ENCODE data around the gene ZNF750. TPM values are rescaled to one million over a fixed set of nuclear protein-coding genes. Genes with fewer than 3 reads are reported as not detected.

ZNF750 gene
- total and polyA plus RNA-seq, 2 experiments from 2014 or later, result 0.13 to 0.17 TPM

- H3K27ac Mint-ChIP-seq, result no peak overlapping the region; the same call in 1 of the 2 replicates
Observed at GRCh38 chr17:82828875-82829487, 10.8 kb downstream of the ZNF750 start.

More at GRCh38 chr17:82828875-82829487, 10.8 kb downstream of the ZNF750 start:
- no peaks in the 10 kb centered on the region for H3K27me3 ChIP-seq (ENCODE audit: insufficient read depth)
- H3K4me2 ChIP-seq, result no peak overlapping the region
- ATAC-seq, result no peak
- no peak for DNase-seq (ENCODE audit: low spot score)
- no peaks in the 10 kb centered on the region for H3K9me2 ChIP-seq (ENCODE audit: insufficient read depth)
- peaks cover 8% of the 10 kb centered on the region; the same call in 2 of the 3 replicates for H3K4me1 Mint-ChIP-seq
- no peak overlapping the region for H2AFZ ChIP-seq
- H3K36me3 Mint-ChIP-seq (ENCODE audit: low read depth), result peaks cover 41% of the 10 kb centered on the region
- H4K20me1 ChIP-seq (replicated peaks; ENCODE audit: insufficient read depth), result 0 out of 2 replicates have a peak, but pooled peaks cover 7% of the 10 kb centered on the region
- H3K4me3 ChIP-seq, result no peak overlapping the region
- peaks cover 5% of the 10 kb centered on the region for H3K27me3 Mint-ChIP-seq (ENCODE audit: insufficient read depth, low read depth, poor library complexity)
- H3K9me3 Mint-ChIP-seq, result no peaks in the 10 kb centered on the region; the same call in 1 of the 3 replicates
- H3K27ac ChIP-seq (ENCODE audit: low read depth), result no peak overlapping the region
- 0 out of 2 replicates have a peak, but pooled peaks cover 3% of the 10 kb centered on the region for H3K36me3 ChIP-seq (ENCODE audit: insufficient read depth)
- H3F3A ChIP-seq (replicated peaks; ENCODE audit: low read depth), result 0 out of 2 replicates have a peak, but pooled peaks cover 6% of the 10 kb centered on the region
- H3K79me2 ChIP-seq (replicated peaks; ENCODE audit: insufficient read depth), result peaks cover 35% of the 10 kb centered on the region; the same call in 1 of the 2 replicates
- no peak for TF ChIP-seq ZNF462 (CRISPR knock-in tag; IDR thresholded peaks at IDR 0.05)
- TF ChIP-seq NANOG (IDR thresholded peaks at IDR 0.05; ENCODE audit: borderline replicate concordance), result no peak
- TF ChIP-seq REST (IDR thresholded peaks at IDR 0.05; ENCODE audit: unreplicated experiment), result no peak
- no peak for TF ChIP-seq CTCF (conservative IDR thresholded peaks at IDR 0.05; ENCODE audit: low read depth in 2 of 2)
- no peak for TF ChIP-seq EZH2 (IDR thresholded peaks at IDR 0.05; ENCODE audit: low read depth, unreplicated experiment)
- no peak for TF ChIP-seq STAT1 (IDR thresholded peaks at IDR 0.05; ENCODE audit: unreplicated experiment)
- no peak for TF ChIP-seq JUNB (IDR thresholded peaks at IDR 0.05; ENCODE audit: unreplicated experiment)
- TF ChIP-seq CREB1 (CRISPR knock-in tag; IDR thresholded peaks at IDR 0.05; ENCODE audit: low read depth), result no peak
- no peak for TF ChIP-seq ETS1 (IDR thresholded peaks at IDR 0.05)
- TF ChIP-seq ZNF331 (CRISPR knock-in tag; IDR thresholded peaks at IDR 0.05; ENCODE audit: low read depth), result no peak
- TF ChIP-seq POLR2AphosphoS5 (IDR thresholded peaks at IDR 0.05; ENCODE audit: low read depth), result no peak
- no peak for TF ChIP-seq ZNF114 (CRISPR knock-in tag; IDR thresholded peaks at IDR 0.05)
- no peak for TF ChIP-seq EZH2phosphoT487 (IDR thresholded peaks at IDR 0.05; ENCODE audit: unreplicated experiment)
- no peak overlapping the region for H3K4me3 Mint-ChIP-seq
- no peaks in the 10 kb centered on the region for H3K4me1 ChIP-seq (ENCODE audit: insufficient read depth)

Data from GM23338 (cell line).